ENCODE measurements around the gene TNFRSF8. TPM values are rescaled to one million over a fixed set of nuclear protein-coding genes. Genes with fewer than 3 reads are reported as not detected.
A peak's percentile ranks its signal among the peaks of the same experiment; 100 is the strongest.

TNFRSF8 gene
- total RNA-seq, 3 donors from 2014 or later (not counting 1 experiment from before 2014, with no cell fraction given), result 0.34 to 1.7 (median 0.50) TPM

DNA sequence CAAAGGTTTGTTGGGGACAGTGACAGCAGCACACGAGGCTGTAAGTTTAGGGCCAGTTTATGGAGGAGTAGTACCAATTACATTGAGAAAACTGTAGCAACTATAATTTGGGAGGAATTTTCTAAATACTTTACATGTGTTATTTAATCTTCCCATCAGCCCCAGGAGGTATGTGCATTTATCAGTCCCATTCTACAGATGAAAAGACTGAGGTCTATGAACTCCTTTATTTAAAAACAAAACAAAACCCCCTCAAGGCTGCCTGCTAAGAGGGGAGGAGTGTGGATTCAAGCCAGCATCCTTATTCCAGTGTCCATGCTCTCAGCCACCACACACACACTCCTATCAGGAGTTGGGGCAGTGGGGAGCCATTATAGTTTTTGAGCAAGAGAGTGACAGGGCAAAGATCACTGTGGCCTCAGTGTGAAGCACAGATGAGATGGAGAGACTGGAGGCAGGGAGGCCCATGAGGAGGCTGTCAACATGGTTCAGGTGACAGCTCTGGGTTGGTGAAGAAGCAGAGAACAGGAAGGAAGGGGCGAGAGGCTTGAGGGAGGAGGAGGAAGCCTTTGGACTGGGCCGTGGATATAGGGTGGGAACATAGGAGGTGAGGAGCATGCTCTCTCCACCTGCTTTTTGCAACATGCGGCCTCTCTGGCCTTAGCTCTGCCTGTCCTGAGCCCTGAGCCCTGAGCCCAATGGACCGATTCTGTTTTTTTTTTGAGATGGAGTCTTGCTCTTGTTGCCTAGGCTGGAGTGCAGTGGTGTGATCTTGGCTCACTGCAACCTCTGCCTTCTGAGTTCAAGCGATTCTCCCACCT lies 113.4 kb downstream of the TNFRSF8 start:
- Histone ChIP-seq H3K27me3 (ENCODE audit: control insufficient read depth, insufficient read depth, low read length) (no peaks in the 10 kb centered on the region), H3K4me3 (ENCODE audit: low read length) (no peak overlapping the region), H3K36me3 (ENCODE audit: control insufficient read depth, insufficient read depth, low read length) (peaks cover 21% of the 10 kb centered on the region), H3K9me3 (ENCODE audit: control insufficient read depth, insufficient read depth, low read length) (no peaks in the 10 kb centered on the region), H3K27ac (ENCODE audit: low read length) (peak overlapping the region; percentile 94), H3K4me1 (ENCODE audit: control insufficient read depth, insufficient read depth, low read length) (peaks cover 100% of the 10 kb centered on the region)
- Mint-ChIP-seq H3K27me3 (ENCODE audit: low read depth in 2 of 2) (no peaks in the 10 kb centered on the region), H3K4me3 (peak overlapping the region; percentile 54), H3K9me3 (no peaks in the 10 kb centered on the region), H3K27ac (peak overlapping the region; percentile 99), H3K36me3 (peaks cover 2% of the 10 kb centered on the region), H3K4me1 (peaks cover 79 to 97% of the 10 kb centered on the region in 2 donors)
- intact Hi-C loops (cut with micrococcal nuclease), result loop anchor here (10.0 kb wide), 1 partner anchor 258 kb away; no protein-coding TSS in a partner anchor
- 76% methylated on average over 6 of the region's 6 CpGs for WGBS (ENCODE audit: insufficient coverage)
- ATAC-seq, result no peak
- DNase-seq, result no peak
- TF ChIP-seq, protein P1, sequence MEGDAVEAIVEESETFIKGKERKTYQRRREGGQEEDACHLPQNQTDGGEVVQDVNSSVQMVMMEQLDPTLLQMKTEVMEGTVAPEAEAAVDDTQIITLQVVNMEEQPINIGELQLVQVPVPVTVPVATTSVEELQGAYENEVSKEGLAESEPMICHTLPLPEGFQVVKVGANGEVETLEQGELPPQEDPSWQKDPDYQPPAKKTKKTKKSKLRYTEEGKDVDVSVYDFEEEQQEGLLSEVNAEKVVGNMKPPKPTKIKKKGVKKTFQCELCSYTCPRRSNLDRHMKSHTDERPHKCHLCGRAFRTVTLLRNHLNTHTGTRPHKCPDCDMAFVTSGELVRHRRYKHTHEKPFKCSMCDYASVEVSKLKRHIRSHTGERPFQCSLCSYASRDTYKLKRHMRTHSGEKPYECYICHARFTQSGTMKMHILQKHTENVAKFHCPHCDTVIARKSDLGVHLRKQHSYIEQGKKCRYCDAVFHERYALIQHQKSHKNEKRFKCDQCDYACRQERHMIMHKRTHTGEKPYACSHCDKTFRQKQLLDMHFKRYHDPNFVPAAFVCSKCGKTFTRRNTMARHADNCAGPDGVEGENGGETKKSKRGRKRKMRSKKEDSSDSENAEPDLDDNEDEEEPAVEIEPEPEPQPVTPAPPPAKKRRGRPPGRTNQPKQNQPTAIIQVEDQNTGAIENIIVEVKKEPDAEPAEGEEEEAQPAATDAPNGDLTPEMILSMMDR (IDR thresholded peaks at IDR 0.05), result no peak

DNA sequence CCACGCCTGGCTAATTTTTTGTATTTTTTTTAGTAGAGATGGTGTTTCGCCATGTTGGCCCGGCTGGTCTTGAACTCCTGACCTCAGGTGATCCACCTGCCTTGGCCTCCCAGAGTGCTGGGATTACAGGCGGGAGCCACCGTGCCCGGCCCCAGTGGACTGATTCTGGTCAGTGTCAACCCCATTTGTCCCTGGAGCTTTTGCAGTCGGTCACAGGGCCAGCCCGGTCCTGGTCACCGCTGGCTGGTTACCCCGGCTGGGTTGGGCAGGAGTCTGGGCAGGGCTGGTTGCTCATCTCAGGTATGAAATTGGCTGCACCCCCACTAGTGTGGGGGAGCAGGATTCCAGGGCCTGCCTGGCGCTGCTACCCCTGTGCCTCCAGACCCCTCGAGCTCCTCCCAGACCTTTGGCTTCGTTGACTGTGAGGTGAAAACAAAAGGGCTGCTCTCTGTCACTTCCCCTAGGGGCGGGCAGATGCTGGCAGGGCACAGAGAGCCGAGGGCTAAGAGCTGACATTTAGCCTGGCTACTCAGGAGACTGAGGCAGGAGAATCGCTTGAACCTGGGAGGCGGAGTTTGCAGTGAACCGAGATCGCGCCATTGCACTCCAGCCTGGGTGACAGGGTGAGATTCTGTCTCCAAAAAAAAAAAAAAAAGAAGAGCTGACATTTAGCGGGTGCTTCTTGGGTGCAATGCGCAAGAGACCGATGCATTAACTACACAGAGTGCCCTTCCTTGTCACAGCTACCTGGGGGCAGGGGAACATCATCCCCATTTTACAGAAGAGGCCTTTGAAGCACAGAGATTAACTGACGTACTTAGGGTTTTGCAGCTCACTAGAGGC lies 114.3 kb downstream of the TNFRSF8 start:
- ATAC-seq, result peak in 2 of 3 donors; percentile 0
- intact Hi-C loops (cut with micrococcal nuclease), result loop anchor here (10.0 kb wide), 1 partner anchor 257 kb away; no protein-coding TSS in a partner anchor
- no peak for DNase-seq

DNA sequence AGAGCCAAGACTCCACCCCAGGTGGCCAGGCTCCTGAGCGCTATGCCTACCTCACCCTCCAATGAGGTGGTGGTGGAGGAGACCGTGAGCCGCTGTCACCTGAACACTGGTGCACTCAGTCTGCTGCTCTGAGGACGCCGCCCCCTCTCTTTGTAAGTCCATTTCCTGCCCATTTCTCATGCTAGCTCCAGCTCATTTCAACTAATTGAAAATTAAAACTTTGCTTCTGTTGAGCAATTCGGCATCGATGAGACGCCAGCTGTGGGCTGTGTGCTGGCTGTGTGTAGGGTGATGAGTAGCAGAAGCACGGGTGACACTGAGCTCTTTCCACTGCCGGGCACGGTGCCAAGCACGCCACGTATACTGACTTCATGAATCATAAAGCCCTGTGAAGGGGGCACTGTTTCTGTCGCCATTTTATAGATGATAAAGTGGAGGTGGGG lies 114.9 kb downstream of the TNFRSF8 start:
- Mint-ChIP-seq H3K4me3 (peak overlapping the region; percentile 87), H3K4me1 (peaks cover 76 to 97% of the 10 kb centered on the region in 2 donors), H3K36me3 (no peaks in the 10 kb centered on the region), H3K9me3 (no peaks in the 10 kb centered on the region), H3K27me3 (ENCODE audit: low read depth in 2 of 2) (no peaks in the 10 kb centered on the region), H3K27ac (peak overlapping the region; percentile 99)
- H3K4me3 ChIP-seq (ENCODE audit: low read length), result peak overlapping the region; percentile 0
- DNase-seq, result peak; percentile 90 to 96
- H3K36me3 ChIP-seq (ENCODE audit: control insufficient read depth, insufficient read depth, low read length), result peaks cover 26% of the 10 kb centered on the region
- peaks cover 100% of the 10 kb centered on the region for H3K4me1 ChIP-seq (ENCODE audit: control insufficient read depth, insufficient read depth, low read length)
- WGBS (ENCODE audit: insufficient coverage), result 30% methylated on average over 14 of the region's 14 CpGs
- H3K27me3 ChIP-seq (ENCODE audit: control insufficient read depth, insufficient read depth, low read length), result no peaks in the 10 kb centered on the region
- H3K27ac ChIP-seq (ENCODE audit: low read length), result peak overlapping the region; percentile 94
- intact Hi-C loops (cut with micrococcal nuclease), result loop anchor here (1.0 to 10.0 kb wide), 4 partner anchors 21 to 257 kb away; no protein-coding TSS in a partner anchor
- no peaks in the 10 kb centered on the region for H3K9me3 ChIP-seq (ENCODE audit: control insufficient read depth, insufficient read depth, low read length)
- ATAC-seq, result peak; percentile 48 to 64 (median 52)
- TF ChIP-seq, protein P1 (IDR thresholded peaks at IDR 0.05), result no peak

More for the DNA sequence above, 114.3 kb downstream of the TNFRSF8 start:
- TF ChIP-seq, protein P1 (IDR thresholded peaks at IDR 0.05), result no peak
- Histone ChIP-seq H3K27me3 (ENCODE audit: control insufficient read depth, insufficient read depth, low read length) (no peaks in the 10 kb centered on the region), H3K4me1 (ENCODE audit: control insufficient read depth, insufficient read depth, low read length) (peaks cover 100% of the 10 kb centered on the region), H3K4me3 (ENCODE audit: low read length) (peak overlapping the region; percentile 0), H3K36me3 (ENCODE audit: control insufficient read depth, insufficient read depth, low read length) (peaks cover 26% of the 10 kb centered on the region), H3K9me3 (ENCODE audit: control insufficient read depth, insufficient read depth, low read length) (no peaks in the 10 kb centered on the region), H3K27ac (ENCODE audit: low read length) (peak overlapping the region; percentile 94)
- Mint-ChIP-seq H3K27ac (peak overlapping the region; percentile 99), H3K9me3 (no peaks in the 10 kb centered on the region), H3K4me1 (peaks cover 76 to 97% of the 10 kb centered on the region in 2 donors), H3K36me3 (no peaks in the 10 kb centered on the region), H3K4me3 (peak overlapping the region; percentile 87), H3K27me3 (ENCODE audit: low read depth in 2 of 2) (no peaks in the 10 kb centered on the region)
- WGBS (ENCODE audit: insufficient coverage), result 69% methylated on average over 24 of the region's 24 CpGs
